ENCODE data around the gene IQSEC1.

IQSEC1 gene

GRCh38 chr3:13065727-13066126 is 7.5 kb downstream of the IQSEC1 start:
- no peaks in the 10 kb centered on the region for H3K27me3 ChIP-seq (ENCODE audit: insufficient read depth, poor library complexity, severe bottlenecking)
- no peaks in the 10 kb centered on the region for H3K36me3 ChIP-seq (ENCODE audit: low read depth)
- no peaks in the 10 kb centered on the region for H3K4me1 ChIP-seq (ENCODE audit: insufficient read depth, poor library complexity, severe bottlenecking)
- no peak for ATAC-seq (ENCODE audit: low read depth)
- no peak overlapping the region for H3K27ac ChIP-seq (ENCODE audit: poor library complexity, severe bottlenecking)
- no peak for TF ChIP-seq CTCF (IDR thresholded peaks at IDR 0.05; ENCODE audit: poor library complexity, severe bottlenecking)
- no peak for DNase-seq (ENCODE audit: low spot score)
- H3K9me3 ChIP-seq (ENCODE audit: severe bottlenecking): no peaks in the 10 kb centered on the region
- no peak overlapping the region for H3K4me3 ChIP-seq (ENCODE audit: severe bottlenecking)

DNA sequence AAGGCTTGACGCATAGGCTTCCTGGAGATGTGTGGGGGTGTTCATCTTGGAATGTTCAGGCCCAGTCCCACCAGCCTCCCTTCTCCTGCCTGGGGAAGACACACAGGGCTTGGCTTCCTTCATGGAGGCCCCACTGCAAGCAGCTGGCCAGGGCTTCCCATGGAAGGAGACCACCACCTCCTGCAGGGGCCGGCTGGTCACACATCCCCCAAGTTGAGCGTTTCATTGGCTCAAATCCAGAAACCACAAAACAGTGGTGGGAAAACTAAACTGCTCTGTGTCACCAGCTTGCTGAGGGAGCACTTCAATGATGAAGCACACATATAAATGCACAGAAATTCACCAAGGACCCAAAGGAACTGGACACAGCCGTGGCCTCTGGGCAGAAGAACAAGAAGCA is 8.3 kb downstream of the IQSEC1 start:
- Histone ChIP-seq H3K9me3 (ENCODE audit: severe bottlenecking) (no peaks in the 10 kb centered on the region), H3K4me1 (ENCODE audit: insufficient read depth, poor library complexity, severe bottlenecking) (no peaks in the 10 kb centered on the region), H3K27ac (ENCODE audit: poor library complexity, severe bottlenecking) (no peak overlapping the region), H3K27me3 (ENCODE audit: insufficient read depth, poor library complexity, severe bottlenecking) (no peaks in the 10 kb centered on the region), H3K36me3 (ENCODE audit: low read depth) (no peaks in the 10 kb centered on the region), H3K4me3 (ENCODE audit: severe bottlenecking) (no peak overlapping the region)
- no peak for TF ChIP-seq CTCF (IDR thresholded peaks at IDR 0.05; ENCODE audit: poor library complexity, severe bottlenecking)
- ATAC-seq (ENCODE audit: low read depth) (no peak), DNase-seq (ENCODE audit: low spot score) (no peak)

GRCh38 chr3:13064159-13064868 is 8.9 kb downstream of the IQSEC1 start:
- no peaks in the 10 kb centered on the region for H3K9me3 ChIP-seq (ENCODE audit: severe bottlenecking)
- no peak for TF ChIP-seq CTCF (IDR thresholded peaks at IDR 0.05; ENCODE audit: poor library complexity, severe bottlenecking)
- DNase-seq (ENCODE audit: low spot score) (no peak), ATAC-seq (ENCODE audit: low read depth) (no peak)
- H3K36me3 ChIP-seq (ENCODE audit: low read depth): no peaks in the 10 kb centered on the region
- no peaks in the 10 kb centered on the region for H3K27me3 ChIP-seq (ENCODE audit: insufficient read depth, poor library complexity, severe bottlenecking)
- no peak overlapping the region for H3K4me3 ChIP-seq (ENCODE audit: severe bottlenecking)
- H3K4me1 ChIP-seq (ENCODE audit: insufficient read depth, poor library complexity, severe bottlenecking): no peaks in the 10 kb centered on the region
- no peak overlapping the region for H3K27ac ChIP-seq (ENCODE audit: poor library complexity, severe bottlenecking)

DNA sequence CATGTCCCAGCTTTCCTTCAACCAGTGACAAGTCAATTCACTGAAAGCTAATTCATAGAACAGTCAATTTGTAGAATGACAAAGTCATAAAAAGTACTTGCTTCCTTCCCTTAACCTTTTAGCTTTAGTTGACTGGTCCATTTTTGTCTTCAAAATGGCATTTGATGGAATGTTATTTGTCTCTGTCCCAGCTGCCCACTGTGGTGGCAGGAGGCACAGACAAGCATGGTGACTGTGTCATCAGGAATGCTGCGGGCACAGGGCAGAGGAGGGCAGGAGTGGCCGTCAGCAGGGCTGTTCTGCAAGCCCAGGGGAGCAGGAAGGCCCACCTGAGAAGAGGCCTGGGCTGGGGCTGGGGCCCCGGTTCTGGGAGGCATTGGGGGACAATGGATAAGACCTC is 10.0 kb downstream of the IQSEC1 start:
- Histone ChIP-seq H3K4me1 (ENCODE audit: insufficient read depth, poor library complexity, severe bottlenecking) (no peaks in the 10 kb centered on the region), H3K9me3 (ENCODE audit: severe bottlenecking) (no peaks in the 10 kb centered on the region), H3K4me3 (ENCODE audit: severe bottlenecking) (no peak overlapping the region), H3K27me3 (ENCODE audit: insufficient read depth, poor library complexity, severe bottlenecking) (no peaks in the 10 kb centered on the region), H3K36me3 (ENCODE audit: low read depth) (no peaks in the 10 kb centered on the region), H3K27ac (ENCODE audit: poor library complexity, severe bottlenecking) (no peak overlapping the region)
- DNase-seq (ENCODE audit: low spot score) (no peak), ATAC-seq (ENCODE audit: low read depth) (no peak)
- no peak for TF ChIP-seq CTCF (IDR thresholded peaks at IDR 0.05; ENCODE audit: poor library complexity, severe bottlenecking)

DNA sequence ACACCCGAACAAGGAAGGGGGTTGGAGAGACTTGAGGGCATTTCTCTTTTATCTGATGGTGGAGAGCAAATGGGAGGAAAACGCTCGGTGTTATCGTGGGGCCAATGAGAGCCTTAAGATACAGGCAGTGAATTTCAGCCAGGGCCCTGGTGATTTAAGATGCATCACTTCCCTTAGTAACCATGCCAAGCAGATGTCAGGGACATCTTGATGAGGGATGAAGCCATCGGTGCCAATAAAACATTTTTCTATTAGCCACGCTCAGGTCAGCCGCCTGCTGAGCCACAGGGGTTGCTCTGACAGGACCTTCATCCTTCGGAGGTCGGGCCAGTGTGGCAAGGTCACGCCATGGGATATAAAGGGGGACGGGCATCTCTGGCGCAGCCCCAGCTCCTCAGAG is 10.6 kb downstream of the IQSEC1 start:
- DNase-seq (ENCODE audit: low spot score) (no peak), ATAC-seq (ENCODE audit: low read depth) (no peak)
- Histone ChIP-seq H3K27ac (ENCODE audit: poor library complexity, severe bottlenecking) (no peak overlapping the region), H3K4me1 (ENCODE audit: insufficient read depth, poor library complexity, severe bottlenecking) (no peaks in the 10 kb centered on the region), H3K27me3 (ENCODE audit: insufficient read depth, poor library complexity, severe bottlenecking) (no peaks in the 10 kb centered on the region), H3K36me3 (ENCODE audit: low read depth) (no peaks in the 10 kb centered on the region), H3K4me3 (ENCODE audit: severe bottlenecking) (no peak overlapping the region), H3K9me3 (ENCODE audit: severe bottlenecking) (no peaks in the 10 kb centered on the region)
- TF ChIP-seq CTCF (IDR thresholded peaks at IDR 0.05; ENCODE audit: poor library complexity, severe bottlenecking): no peak

Data from RWPE2 (cell line).